Iris pigment epithelial cell (primary cell): ENCODE data around the gene IGHMBP2.

Experiments used
- DNase-seq: peaks from one replicate; pipeline ENCODE4 v3.0.0-alpha.2; 2011; ENCODE audit warnings: low read depth

Gene IGHMBP2

DNA sequence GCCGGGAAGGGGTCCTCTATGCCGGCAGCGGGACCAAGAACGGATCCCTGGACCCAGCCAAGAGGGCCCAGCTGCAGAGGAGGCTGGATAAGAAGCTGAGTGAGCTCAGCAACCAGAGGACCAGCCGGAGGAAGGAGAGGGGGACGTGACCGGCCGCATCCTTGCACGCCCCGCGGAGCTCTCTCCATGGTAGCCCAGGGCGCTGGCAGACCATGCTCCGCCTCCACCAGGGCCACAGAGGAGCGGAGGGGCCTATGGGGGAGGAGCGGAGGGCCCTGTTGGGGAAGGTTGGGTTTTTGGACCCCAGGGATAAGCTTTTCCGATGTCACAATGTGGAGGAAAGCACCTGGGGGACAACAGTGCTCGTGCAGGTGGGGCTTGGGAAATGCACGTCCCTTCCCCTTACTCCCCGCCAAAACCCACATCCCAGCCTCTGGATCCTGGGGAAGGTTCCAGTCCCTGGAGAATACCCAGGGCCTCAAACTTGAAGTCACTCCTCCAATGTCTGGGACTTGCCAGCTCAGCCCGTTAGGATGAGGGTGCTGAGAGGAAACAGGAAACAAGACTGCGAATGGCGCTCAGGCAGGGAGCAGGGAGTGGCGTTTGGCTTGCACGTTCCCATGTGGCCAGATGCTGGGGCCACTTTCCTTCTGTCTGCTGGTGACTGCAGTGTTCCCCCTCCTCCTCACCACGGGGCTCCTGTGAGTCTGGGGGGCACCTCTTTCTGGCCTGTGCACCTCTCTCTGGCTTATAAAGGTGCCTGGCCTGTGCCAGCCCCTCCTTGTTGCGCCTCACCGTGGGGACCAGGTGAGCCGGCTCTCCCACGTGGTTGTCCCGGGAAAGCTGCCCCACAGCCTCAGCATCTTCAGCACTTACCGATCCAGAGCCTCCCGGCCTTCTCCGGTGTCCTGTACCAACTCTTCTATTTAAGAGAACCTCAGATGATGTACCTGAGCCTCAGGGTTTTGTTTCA is 36.2 kb downstream of the IGHMBP2 start:
- no peak for DNase-seq

DNA sequence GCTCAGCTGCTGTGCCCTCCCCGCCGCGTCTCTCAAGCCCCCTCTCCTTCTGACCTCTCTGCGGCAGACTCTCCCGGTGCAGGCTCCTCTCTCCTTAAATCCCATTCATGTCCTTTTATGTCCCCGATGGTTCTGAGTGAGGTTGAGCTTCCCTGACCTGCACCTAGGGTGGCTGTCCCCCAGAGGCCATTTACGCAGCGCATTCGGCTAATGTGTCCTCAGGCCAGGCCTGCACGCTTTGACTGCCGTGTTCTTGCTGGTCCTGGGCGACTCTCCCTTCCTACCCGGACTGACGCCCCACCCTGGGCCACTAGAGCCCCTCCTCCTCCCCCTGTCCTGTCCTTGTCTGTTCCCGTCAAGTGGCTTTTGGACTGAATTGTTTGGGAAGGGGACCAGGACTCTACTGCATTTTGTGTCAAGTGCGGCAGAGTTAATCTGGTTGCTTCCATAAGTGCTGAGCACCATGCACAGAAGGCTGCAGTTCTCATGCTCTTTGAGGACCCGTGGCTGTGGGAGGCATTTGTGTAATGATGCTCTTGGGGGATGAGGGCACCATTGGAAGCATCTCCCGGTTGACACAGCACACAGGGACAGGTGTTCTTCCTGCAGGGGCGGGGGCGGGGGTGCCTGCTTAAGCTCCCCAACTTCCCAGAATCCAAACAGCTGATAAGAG is 37.1 kb downstream of the IGHMBP2 start:
- DNase-seq, result no peak

DNA sequence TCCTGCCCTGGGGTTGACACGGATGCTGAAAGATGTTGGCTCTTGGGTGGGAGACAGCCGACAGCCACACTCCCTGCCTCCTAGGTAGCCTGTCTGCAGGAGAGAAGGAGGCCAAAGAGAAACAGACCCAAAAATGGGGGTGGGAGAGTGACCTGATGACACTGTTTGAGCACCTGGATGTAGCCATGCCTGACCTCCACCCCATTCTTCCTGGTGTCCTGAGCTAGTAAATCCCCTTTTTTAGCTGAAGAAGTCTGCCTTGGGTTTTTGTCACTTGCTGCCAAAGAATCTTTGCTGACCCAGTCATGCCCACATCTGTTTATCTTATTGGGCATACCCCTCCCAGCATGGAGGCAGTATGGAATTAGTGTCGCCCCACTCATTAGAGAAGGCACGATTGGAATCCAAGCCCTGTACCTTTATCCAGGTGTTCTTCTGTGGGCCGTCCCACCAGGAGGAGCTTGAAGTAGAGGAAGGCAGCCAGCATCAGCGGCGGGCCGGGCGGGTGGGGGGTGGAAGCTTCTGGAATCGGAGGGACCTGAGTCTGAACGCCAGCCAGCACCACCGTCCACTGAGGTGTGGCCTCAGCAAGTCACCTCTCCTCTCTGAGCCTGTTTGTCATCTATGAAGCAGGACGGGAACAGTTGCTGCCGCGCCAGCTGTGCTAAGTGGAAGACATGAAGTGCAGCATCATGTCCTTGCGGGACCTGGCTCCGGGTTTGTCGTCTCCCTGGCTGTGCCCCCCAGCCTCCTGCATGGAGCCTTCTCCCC is 37.8 kb downstream of the IGHMBP2 start:
- DNase-seq, result no peak

- no peak for DNase-seq
These were observed 38.5 kb downstream of the IGHMBP2 start for GRCh38 chr11:68942095-68942620.

- DNase-seq, result no peak
These were observed 39.1 kb downstream of the IGHMBP2 start for GRCh38 chr11:68942751-68943271.

GRCh38 chr11:68946416-68947090 is 42.9 kb downstream of the IGHMBP2 start:
- peak; percentile 79 for DNase-seq

- no peak for DNase-seq
These were observed 43.5 kb downstream of the IGHMBP2 start for GRCh38 chr11:68947151-68947550.

GRCh38 chr11:68948496-68948895 is 44.8 kb downstream of the IGHMBP2 start:
- no peak for DNase-seq

DNA sequence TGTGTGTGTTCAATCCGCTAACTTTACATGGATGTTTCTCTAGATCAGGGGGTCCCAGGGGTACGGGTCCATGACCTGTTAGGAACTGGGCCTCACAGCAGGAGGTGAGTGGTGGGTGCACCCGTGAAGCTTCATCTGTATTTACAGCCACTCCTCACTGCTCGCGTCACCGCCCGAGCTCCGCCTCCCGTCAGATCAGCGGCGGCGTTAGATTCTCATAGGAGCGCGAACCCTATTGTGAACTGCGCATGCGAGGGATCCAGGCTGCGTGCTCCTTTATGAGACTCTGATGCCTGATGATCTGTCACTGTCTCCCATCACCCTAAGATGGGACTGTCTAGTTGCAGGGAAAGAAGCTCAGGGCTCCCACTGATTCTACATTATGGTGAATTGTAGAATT is 45.2 kb downstream of the IGHMBP2 start:
- no peak for DNase-seq

GRCh38 chr11:68950270-68950669 is 46.6 kb downstream of the IGHMBP2 start:
- peak; percentile 23 for DNase-seq

- no peak for DNase-seq
These were observed 47.1 kb downstream of the IGHMBP2 start for GRCh38 chr11:68950762-68951161.

- peak; percentile 16 for DNase-seq
These were observed 51.3 kb downstream of the IGHMBP2 start for GRCh38 chr11:68954836-68955606.

GRCh38 chr11:68955607-68955958 is 51.9 kb downstream of the IGHMBP2 start:
- DNase-seq, result no peak

GRCh38 chr11:68956142-68956541 is 52.5 kb downstream of the IGHMBP2 start:
- no peak for DNase-seq

DNA sequence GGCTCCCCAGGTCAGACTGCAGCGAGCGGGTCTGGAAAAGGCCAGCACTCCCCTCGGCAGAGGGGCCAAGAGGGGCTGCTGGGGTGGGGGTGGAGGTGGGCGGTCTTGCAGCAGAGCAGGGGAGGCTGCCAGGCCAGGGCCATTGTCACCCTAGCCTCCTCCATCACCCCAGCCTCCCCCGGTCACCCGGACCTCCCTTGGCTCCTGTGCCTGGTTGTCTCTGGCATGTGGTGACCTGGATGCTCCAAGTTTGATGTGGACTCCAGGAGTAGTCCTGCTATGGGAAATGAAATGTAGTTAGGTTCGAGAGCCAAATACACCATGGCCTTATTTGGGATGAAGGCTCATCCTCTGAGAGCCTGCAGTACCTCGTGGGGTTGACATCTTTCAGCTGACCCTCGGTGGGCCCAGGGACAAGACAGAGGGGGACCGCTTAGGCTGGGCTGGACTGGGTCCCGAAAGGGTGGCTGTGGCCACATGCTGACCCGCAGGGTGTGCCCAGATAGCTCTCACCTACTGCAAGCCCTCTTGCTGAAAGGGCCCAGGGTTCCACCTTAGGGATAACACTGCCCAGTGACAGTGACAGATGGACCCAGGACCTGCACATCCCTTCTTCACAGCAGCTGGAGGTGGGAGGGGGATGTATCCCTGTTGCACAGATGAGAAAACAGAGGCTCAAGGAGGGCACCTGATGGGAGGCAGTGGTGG is 53.0 kb downstream of the IGHMBP2 start:
- no peak for DNase-seq

DNA sequence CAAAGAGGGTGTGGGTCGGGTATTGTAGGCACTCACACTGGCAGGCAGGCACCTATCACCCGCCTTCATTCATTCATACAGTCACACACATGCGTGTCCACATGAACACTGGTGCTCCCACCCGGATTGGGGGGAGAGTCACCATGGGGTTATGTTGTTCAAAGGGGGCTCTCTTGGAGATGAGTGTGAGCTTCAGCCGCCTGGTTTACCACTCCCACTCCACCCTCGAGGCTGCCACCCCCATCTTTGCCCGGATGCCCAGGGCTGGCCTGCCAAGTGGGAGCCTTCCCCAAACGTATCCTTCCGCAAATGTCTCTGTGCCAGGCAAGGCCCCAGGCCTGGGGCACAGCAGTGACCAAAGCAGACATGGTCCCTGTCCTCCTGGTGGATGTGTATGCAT is 54.5 kb downstream of the IGHMBP2 start:
- DNase-seq, result no peak

DNA sequence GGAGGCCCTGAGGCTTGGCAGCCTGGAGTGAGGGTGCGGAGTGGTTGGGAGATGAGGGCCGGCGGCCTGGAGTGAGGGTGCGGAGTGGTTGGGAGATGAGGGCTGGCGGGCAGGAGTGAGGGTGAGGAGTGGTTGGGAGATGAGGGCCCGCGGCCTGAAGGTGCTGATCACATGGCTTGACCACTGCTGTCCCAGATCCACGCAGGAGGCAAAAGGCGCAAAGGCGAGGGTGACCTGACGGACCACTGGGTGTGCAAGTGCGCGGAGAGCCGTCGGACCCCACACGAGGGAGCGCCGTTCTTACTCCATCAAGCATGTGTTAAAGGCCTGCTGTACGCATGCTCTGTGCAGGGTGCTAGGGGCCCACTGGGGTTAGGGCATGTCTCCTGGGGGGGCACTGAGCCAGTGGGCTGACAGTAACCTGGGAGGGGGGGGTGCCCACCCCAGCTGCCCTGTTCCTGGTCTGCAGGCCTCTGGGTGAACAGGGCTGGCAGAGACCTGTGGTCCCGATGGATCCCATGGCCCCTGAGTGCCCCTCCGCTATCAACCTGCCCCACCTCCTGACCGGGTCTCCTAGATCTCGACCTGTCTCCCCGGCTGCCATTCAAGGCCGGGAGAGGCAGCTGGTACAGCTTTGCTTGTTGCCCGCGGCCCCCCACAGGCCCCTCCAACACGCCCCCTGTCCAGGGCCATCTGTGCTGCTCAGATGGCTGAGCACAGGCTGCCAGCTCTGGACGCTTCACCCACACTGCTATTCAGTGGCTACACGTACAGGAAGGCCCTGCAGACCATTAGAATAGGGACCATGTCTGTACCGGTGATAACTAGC is 56.0 kb downstream of the IGHMBP2 start:
- DNase-seq, result no peak

DNA sequence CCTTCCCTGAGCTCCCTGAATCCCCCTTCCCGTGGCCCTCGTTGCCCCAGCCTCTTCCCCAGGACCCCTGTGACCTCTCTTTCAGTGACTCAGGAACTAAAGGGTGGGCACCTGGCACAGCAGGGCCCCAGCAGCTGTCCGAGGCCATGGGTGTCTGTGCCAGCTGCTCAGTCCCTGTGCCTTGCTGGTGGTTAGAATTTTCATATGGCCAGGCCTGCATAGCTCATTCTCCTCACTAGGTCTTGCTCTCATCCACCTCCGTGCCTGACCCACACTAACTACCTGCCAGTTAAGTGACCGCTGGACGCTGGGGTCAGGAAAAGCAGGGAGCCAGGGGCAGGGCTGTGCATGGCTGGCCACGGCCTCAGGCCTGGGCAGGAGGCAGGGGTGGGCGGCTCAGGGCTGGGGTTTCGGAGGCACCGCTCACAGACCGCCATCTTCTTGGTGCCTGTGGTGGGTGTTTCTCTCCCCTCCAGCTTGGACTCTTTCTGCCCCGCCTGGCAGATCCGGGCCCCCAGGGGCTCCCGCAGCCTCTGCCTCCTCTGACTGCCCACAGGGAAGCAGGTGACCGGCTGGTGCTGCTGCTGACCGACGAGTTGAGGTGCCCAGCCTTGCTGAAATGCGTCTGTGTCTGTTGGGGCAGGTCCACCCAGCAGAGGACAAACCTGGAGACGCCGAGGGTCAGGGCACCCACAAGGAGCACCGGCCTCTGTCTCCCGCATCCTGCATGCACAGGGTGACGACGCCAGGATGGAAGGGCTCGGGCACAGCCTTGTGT is 56.8 kb downstream of the IGHMBP2 start:
- DNase-seq, result no peak
